BLaER1 treated with 17β-estradiol and CSF1 and Interleukin-3, amounts not matched to agents 10 nM and 100 nM (cell line): Measurements from ENCODE around the gene TBC1D4.

Source experiments
- H3K27ac ChIP-seq, 11 experiments: shearing (Covaris generic); formaldehyde crosslinking; 2 replicates each; pipeline ENCODE4 v1.8.1; 2022
- H3K27me3 ChIP-seq, 11 experiments: shearing (Covaris generic); formaldehyde crosslinking; 2 replicates each; pipeline ENCODE4 v1.8.1; 2022
- H3K36me3 ChIP-seq, 11 experiments: shearing (Covaris generic); formaldehyde crosslinking; 2 replicates each; pipeline ENCODE4 v1.8.1; 2022
- H3K4me1 ChIP-seq, 10 experiments: shearing (Covaris generic); formaldehyde crosslinking; 2 replicates each; pipeline ENCODE4 v1.8.1; 2022
- H3K4me2 ChIP-seq, 11 experiments: shearing (Covaris generic); formaldehyde crosslinking; 2 replicates each; pipeline ENCODE4 v1.8.1; 2022
- H3K4me3 ChIP-seq, 10 experiments: shearing (Covaris generic); formaldehyde crosslinking; 2 replicates each; pipeline ENCODE4 v1.8.1; 2022
- H3K9ac ChIP-seq, 11 experiments: shearing (Covaris generic); formaldehyde crosslinking; 2 replicates each; pipeline ENCODE4 v1.8.1; 2022
- H3K9me3 ChIP-seq, 11 experiments: shearing (Covaris generic); formaldehyde crosslinking; replicated peaks in 1 of 11; 2 replicates each; pipeline ENCODE4 v1.8.1; 2022
- H4K20me1 ChIP-seq, 11 experiments: shearing (Covaris generic); formaldehyde crosslinking; 2 replicates each; pipeline ENCODE4 v1.8.1; 2022
- Cebpa-rat ChIP-seq, 11 experiments: shearing (Covaris generic); IDR thresholded peaks; 2 replicates each; pipeline ENCODE4 v1.8.1; 2022

Gene TBC1D4

DNA sequence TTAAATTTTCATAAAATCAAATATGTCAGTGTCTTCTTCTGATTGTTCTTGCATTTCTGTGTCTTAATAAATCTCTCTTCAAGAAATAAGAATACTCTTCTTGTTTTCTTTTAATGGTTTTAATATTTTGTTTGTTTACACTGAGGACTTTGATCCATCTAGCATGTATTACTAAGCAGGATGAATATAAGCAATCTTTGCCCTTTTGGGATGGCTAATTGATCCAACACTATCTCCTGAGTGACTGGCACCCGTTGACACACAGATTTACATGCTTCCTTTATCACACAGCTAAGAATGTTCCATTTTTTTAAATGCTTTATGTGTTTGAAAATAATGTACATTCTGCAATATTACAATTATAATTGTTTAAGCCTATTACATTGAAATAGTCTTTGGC lies 134.5 kb downstream of the TBC1D4 start:
- Histone ChIP-seq H4K20me1 (no peaks in the 10 kb centered on the region), H3K4me1 (no peaks in the 10 kb centered on the region), H3K36me3 (peaks cover 25 to 72% (median 52%) of the 10 kb centered on the region in 11 experiments; a peak in 21 of 22 replicates), H3K27ac (no peak overlapping the region), H3K9me3 (peaks cover 0 to 9% (median 5%) of the 10 kb centered on the region in 11 experiments; a peak in 8 of 22 replicates), H3K4me2 (no peak overlapping the region), H3K27me3 (no peaks in the 10 kb centered on the region), H3K4me3 (no peak overlapping the region), H3K9ac (no peak overlapping the region)
- no peak for TF ChIP-seq Cebpa-rat (IDR thresholded peaks at IDR 0.05)

DNA sequence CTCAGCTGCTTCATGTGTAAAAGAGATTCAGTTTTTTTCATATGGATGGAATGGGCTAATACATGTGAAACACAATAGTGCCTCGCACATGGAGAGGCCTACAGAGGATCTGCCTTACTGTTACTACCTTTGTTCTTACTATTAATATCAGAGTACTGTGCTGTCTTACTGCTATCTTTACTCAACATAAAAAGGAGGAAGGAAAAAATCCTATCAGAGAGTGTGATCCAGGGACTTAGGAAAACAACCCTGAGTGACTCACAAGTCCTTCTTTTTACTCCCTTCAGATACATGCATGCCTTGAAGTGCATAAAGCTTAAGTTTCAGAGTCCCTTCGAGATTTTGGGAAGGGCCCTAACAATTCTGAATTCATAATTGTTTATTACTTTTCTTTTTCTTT lies 136.8 kb downstream of the TBC1D4 start:
- H3K27ac ChIP-seq = no peak overlapping the region
- H3K27me3 ChIP-seq = no peaks in the 10 kb centered on the region
- no peak overlapping the region for H3K9ac ChIP-seq
- H4K20me1 ChIP-seq = no peaks in the 10 kb centered on the region
- H3K9me3 ChIP-seq = no peaks in the 10 kb centered on the region
- no peaks in the 10 kb centered on the region for H3K4me1 ChIP-seq
- H3K4me2 ChIP-seq = no peak overlapping the region
- peaks cover 31 to 78% (median 61%) of the 10 kb centered on the region in 11 experiments; a peak in 21 of 22 replicates for H3K36me3 ChIP-seq
- no peak for TF ChIP-seq Cebpa-rat (IDR thresholded peaks at IDR 0.05)
- no peak overlapping the region for H3K4me3 ChIP-seq

DNA sequence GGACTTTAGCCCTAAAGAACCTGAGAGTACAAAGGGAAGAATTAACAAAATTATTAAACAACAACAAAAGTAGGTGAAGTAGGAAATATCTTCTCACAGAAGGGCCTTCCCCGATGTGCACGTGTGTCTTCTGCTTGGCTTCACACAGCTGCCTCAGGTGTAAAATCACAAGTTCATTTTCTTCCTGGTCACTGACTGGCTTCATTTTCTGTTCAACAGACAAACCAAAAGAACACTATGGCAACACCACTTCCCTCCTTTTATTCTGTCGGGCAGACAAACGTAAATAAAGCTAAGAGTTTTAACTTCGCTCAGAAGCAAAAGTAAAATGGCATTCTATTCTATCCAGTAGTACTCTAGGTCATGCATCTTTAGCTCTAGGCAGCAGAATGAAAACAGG lies 140.9 kb downstream of the TBC1D4 start:
- H3K4me3 ChIP-seq = no peak overlapping the region
- H3K36me3 ChIP-seq = peaks cover 30 to 86% (median 67%) of the 10 kb centered on the region in 11 experiments
- no peak for TF ChIP-seq Cebpa-rat (IDR thresholded peaks at IDR 0.05)
- H3K27me3 ChIP-seq = no peaks in the 10 kb centered on the region
- H3K9me3 ChIP-seq = no peaks in the 10 kb centered on the region
- H3K9ac ChIP-seq = no peak overlapping the region
- no peaks in the 10 kb centered on the region for H4K20me1 ChIP-seq
- no peak overlapping the region for H3K4me2 ChIP-seq
- H3K27ac ChIP-seq = no peak overlapping the region
- no peaks in the 10 kb centered on the region for H3K4me1 ChIP-seq

DNA sequence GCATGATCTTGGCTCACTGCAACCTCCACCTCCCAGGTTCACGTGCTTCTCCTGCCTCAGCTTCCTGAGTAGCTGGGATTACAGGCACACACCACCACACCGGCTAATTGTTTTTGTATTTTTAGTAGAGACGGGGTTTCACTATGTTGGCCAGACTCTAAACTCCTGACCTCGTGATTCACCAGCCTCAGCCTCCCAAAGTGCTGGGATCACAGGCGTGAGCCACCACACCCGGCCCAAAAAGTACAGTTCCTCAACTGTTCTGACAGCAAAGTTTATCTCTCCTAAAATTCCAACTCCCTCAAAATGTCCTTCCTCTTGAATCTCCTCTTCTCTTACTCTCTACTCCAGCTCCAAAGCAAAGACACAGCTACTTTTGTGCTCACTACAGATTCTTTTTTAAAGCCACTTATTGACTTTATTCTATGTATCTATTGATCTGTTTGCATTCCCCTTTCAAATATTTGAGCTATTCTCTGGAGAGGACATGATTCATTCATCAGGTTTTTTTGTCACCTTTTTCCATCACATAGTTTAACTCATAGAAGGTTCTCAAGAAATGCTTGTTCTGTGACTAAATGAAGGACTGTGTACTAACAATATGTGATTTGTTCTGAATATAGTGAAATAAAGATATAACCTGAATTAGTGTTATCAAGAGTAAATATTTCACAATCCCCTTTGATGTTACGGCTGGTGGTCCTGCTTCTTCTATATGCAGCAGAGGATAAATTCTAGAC lies 142.2 kb downstream of the TBC1D4 start:
- no peaks in the 10 kb centered on the region for H3K27me3 ChIP-seq
- H3K4me2 ChIP-seq = no peak overlapping the region
- H3K27ac ChIP-seq = no peak overlapping the region
- no peaks in the 10 kb centered on the region for H3K4me1 ChIP-seq
- no peak overlapping the region for H3K4me3 ChIP-seq
- H4K20me1 ChIP-seq = no peaks in the 10 kb centered on the region
- no peaks in the 10 kb centered on the region for H3K9me3 ChIP-seq
- H3K9ac ChIP-seq = no peak overlapping the region
- H3K36me3 ChIP-seq = peaks cover 42 to 89% (median 75%) of the 10 kb centered on the region in 11 experiments
- TF ChIP-seq Cebpa-rat (IDR thresholded peaks at IDR 0.05) = no peak

DNA sequence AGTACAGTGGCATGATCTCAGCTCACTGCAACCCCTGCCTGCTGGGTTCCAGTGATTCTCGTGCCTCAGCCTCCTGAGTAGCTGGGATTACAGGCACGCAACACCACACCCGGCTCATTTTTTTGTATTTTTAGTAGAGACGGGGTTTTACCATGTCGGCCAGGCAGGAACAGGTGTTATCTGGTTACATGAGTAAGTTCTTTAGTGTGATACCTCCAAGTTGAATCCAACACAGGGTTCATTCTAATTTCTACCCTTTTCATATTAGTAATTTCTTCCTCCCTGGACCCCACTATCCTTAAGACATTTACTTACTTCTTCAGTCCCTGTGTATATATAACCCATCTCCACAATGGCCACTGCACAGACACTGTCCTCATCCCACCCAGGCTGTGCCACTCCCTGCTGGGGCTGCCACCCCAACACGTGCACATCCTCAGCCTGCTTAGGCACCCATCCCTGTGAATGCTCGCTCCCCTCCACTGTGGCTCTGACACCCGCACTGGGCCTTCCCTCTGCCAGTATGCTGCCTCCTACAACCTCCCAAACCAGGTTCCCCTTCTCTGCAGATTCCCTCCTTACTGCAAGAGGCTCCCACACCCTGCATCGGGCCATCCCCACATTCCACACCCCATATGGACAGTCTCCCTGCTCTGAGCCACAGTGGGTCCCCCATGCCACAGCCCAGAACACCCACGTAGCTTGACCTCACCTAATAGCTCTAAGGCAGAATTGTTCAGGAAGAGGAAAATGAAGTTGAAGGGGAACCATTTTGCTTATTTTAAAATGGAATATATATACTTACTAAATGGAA lies 147.1 kb downstream of the TBC1D4 start:
- no peak overlapping the region for H3K9ac ChIP-seq
- no peaks in the 10 kb centered on the region for H3K9me3 ChIP-seq
- H3K4me2 ChIP-seq = no peak overlapping the region
- no peaks in the 10 kb centered on the region for H3K4me1 ChIP-seq
- H3K27ac ChIP-seq = no peak overlapping the region
- no peaks in the 10 kb centered on the region for H3K27me3 ChIP-seq
- H3K4me3 ChIP-seq = no peak overlapping the region
- TF ChIP-seq Cebpa-rat (IDR thresholded peaks at IDR 0.05) = no peak
- H3K36me3 ChIP-seq = peaks cover 32 to 87% (median 68%) of the 10 kb centered on the region in 11 experiments
- no peaks in the 10 kb centered on the region for H4K20me1 ChIP-seq

DNA sequence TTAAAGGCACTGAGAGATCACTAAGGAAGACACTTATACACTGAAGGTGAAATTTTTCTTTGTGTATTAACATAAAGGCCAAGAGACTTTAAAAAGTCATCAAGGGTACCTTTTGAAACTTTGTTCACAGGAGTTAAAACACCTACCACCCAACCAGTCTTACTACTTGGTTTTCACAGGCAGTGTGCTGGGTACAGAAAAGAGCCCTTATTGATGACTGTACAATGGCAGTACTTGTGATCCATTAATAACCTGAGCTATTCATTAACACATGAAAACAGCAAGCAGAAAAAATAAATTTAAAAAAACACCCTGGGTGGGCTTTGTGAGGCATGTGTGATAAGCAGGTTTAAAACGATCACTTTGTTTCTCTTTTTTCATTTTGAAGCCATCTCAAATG lies 148.9 kb downstream of the TBC1D4 start:
- Histone ChIP-seq H3K9me3 (no peaks in the 10 kb centered on the region), H3K4me3 (no peak overlapping the region), H3K27me3 (no peaks in the 10 kb centered on the region), H4K20me1 (no peaks in the 10 kb centered on the region), H3K4me2 (no peak overlapping the region), H3K4me1 (no peaks in the 10 kb centered on the region), H3K27ac (no peak overlapping the region), H3K36me3 (peaks cover 28 to 76% (median 51%) of the 10 kb centered on the region in 11 experiments), H3K9ac (no peak overlapping the region)
- no peak for TF ChIP-seq Cebpa-rat (IDR thresholded peaks at IDR 0.05)

DNA sequence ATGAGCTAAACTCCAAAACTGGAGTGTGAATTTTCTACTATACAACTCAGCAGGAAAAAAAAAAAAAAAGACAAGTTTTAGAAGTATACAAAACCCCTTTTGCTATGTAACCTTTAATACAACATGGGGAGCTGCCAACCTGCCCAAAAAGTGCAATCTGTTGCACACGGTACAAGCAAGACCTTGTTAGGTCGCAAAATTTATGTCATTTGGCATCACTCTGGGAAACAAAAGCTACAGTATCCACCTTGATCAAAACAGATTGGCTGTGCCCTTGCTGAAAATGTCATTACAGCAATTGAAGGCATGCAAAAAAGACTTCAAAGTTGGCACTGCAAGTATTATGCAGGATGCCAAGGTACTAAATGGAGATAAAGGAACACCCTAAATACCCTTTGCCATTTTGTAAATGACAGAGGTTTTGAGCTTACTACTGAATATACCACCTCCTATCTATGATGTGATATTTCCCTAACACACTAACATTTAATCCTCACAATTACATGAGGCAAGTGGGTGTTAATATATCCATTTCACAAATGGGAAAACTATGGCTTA lies 150.1 kb downstream of the TBC1D4 start:
- no peak for TF ChIP-seq Cebpa-rat (IDR thresholded peaks at IDR 0.05)
- Histone ChIP-seq H4K20me1 (no peaks in the 10 kb centered on the region), H3K36me3 (peaks cover 21 to 75% (median 42%) of the 10 kb centered on the region in 11 experiments), H3K9me3 (no peaks in the 10 kb centered on the region), H3K9ac (no peak overlapping the region), H3K27ac (no peak overlapping the region), H3K27me3 (no peaks in the 10 kb centered on the region), H3K4me2 (no peak overlapping the region), H3K4me3 (no peak overlapping the region), H3K4me1 (peaks cover 0 to 4% (median 2%) of the 10 kb centered on the region in 10 experiments; a peak in 8 of 20 replicates)

DNA sequence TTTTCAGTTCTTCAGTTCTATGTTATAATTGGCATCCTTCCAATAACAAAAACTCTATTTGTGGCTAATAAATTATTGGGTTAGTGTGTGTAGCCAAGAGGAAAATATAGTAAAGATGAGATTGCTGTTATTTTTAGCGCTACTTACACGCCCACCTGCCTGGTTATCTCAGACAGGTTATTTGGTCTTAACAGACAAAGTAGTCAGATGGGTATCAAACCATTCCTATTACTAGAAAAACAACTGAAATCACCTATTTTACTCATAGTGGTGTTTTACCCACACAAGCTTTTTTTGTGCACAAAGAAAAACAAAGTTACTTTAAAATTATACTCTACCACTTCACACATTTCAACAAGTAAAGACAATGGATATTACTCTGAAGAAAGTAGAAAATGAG lies 151.2 kb downstream of the TBC1D4 start:
- H3K27ac ChIP-seq = no peak overlapping the region
- H3K4me2 ChIP-seq = no peak overlapping the region
- peaks cover 0 to 14% (median 8%) of the 10 kb centered on the region in 10 experiments; a peak in 10 of 20 replicates for H3K4me1 ChIP-seq
- H3K36me3 ChIP-seq = peaks cover 14 to 75% (median 39%) of the 10 kb centered on the region in 11 experiments
- H3K4me3 ChIP-seq = no peak overlapping the region
- H3K27me3 ChIP-seq = no peaks in the 10 kb centered on the region
- no peak overlapping the region for H3K9ac ChIP-seq
- TF ChIP-seq Cebpa-rat (IDR thresholded peaks at IDR 0.05) = no peak
- no peaks in the 10 kb centered on the region for H4K20me1 ChIP-seq
- no peaks in the 10 kb centered on the region for H3K9me3 ChIP-seq

DNA sequence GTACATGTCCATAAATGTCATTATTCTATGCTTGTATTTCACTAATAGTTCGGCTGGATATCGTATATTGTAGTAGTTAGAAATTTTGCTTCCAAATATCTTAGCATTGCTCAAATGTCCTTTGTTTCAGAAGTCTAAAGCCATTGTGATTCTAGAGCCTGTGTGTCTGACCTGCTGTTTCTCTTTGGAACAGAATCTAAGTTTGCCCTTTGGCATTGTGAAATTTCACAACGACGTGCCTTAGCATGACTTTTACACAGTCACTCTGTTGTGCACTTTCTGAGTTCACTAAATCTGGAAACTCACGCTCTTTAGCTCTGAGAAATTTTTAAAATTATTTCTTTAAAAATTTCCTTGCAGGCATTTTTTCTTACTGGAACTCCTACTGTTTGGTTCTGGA lies 152.2 kb downstream of the TBC1D4 start:
- H3K9ac ChIP-seq = no peak overlapping the region
- no peaks in the 10 kb centered on the region for H3K9me3 ChIP-seq
- no peak for TF ChIP-seq Cebpa-rat (IDR thresholded peaks at IDR 0.05)
- no peaks in the 10 kb centered on the region for H4K20me1 ChIP-seq
- no peak overlapping the region for H3K27ac ChIP-seq
- H3K27me3 ChIP-seq = no peaks in the 10 kb centered on the region
- H3K4me3 ChIP-seq = no peak overlapping the region
- H3K4me2 ChIP-seq = no peak overlapping the region
- H3K4me1 ChIP-seq = peaks cover 0 to 16% (median 8%) of the 10 kb centered on the region in 10 experiments; a peak in 10 of 20 replicates
- H3K36me3 ChIP-seq = peaks cover 4 to 71% (median 31%) of the 10 kb centered on the region in 11 experiments
